Upper lobe of left lung (tissue), 6 donors: ENCODE data around the gene NPIPA7. TPM values are rescaled to one million over a fixed set of nuclear protein-coding genes. Genes with fewer than 3 reads are reported as not detected.
"Not testable (repeated sequence)": the region's sequence is repeated elsewhere in the genome, so short reads cannot be mapped to it uniquely, and the experiment has no call there.

Experiments
- ATAC-seq, 2 donors: fragments of 200-7000 bp; cut with Tn5 transposase; one replicate each; pipeline ENCODE4 v1.9.1; 2022; ENCODE audit warnings: mild to moderate bottlenecking in 2 of 2, moderate library complexity in 2 of 2; ENCODE audit not compliant: low FRiP score in 2 of 2
- DNase-seq, 2 donors: peaks; one replicate each; pipeline ENCODE4 v3.0.0-alpha.2; 2019 to 2020
- H3K27ac ChIP-seq, 4 donors: fragments of 200-600 bp; sonication (generic); one replicate each; pipeline ENCODE4 v1.5.1; 2016 to 2019
- H3K27me3 ChIP-seq, 4 donors: fragments of 200-600 bp; sonication (generic); one replicate each; pipeline ENCODE4 v1.5.1; 2017 to 2019
- H3K36me3 ChIP-seq, 4 donors: fragments of 200-600 bp; sonication (generic); one replicate each; pipeline ENCODE4 v1.5.1; 2016 to 2019
- H3K4me1 ChIP-seq, 4 donors: fragments of 200-600 bp; sonication (generic); one replicate each; pipeline ENCODE4 v1.5.1; 2018 to 2019
- H3K4me3 ChIP-seq, 4 donors: fragments of 200-600 bp; sonication (generic); one replicate each; pipeline ENCODE4 v1.5.1; 2017 to 2019; ENCODE audit warnings: mild to moderate bottlenecking in 2 of 4, moderate library complexity in 1 of 4
- H3K9me3 ChIP-seq, 4 donors: fragments of 200-600 bp; sonication (generic); one replicate each; pipeline ENCODE4 v1.5.1; 2018 to 2019
- WGBS, 2 donors: methylation state at CpG; one replicate each; pipeline ENCODE4 v1.1.5; 2017 to 2018; 5-methylcytosine and 5-hydroxymethylcytosine counted together
- small RNA-seq, 4 donors: library from RNA; depleted of rRNA; stranded (forward); fragments of <200 nt; gene quantifications; one replicate each; pipeline ENCODE3, GENCODE V24; 2016
- total RNA-seq, 6 donors: library from RNA; depleted of rRNA in 4 of 6; stranded (reverse); fragments of >200 nt in 4 of 6; gene quantifications; one replicate each; pipeline versions ENCODE4 v1.1.0 to v1.2.1, GENCODE V29; 2016 to 2021
- donor health status: DM: no; HTN: no; CAD: no; lungs with moderate emphysema.
- donor health status: DM: no; HTN: yes; CAD: no; lungs with severe emphysema.

The NPIPA7 gene
- total RNA-seq, 6 donors from 2014 or later = 1.7 to 6.4 (median 4.3) TPM; not detected in 1

- not testable (repeated sequence) for H3K9me3 ChIP-seq, DNase-seq, H3K27ac ChIP-seq, H3K4me1 ChIP-seq, H3K36me3 ChIP-seq, H3K27me3 ChIP-seq, H3K4me3 ChIP-seq, ATAC-seq
- WGBS, 2 donors = 100% methylated on average over 2 of the region's 2 CpGs; no CpG with 5 or more reads in 1 of the 2 donors
Measured at GRCh38 chr16:16441401-16441800, 62.5 kb downstream of the NPIPA7 start.

Small RNA genes lying within 50 kb of the gene (small RNA-seq; reads per million reads assigned to genes)
- gene AC138969.3 = 0 reads per million in 4 donors
- gene MIR6511A3 = 0 reads per million in 4 donors
- 0 reads per million in 4 donors for gene MIR6770-2

Other genes starting within 250 kb of the NPIPA7 start
- gene ABCC6, start 155.6 kb upstream of the NPIPA7 start, total RNA-seq = 100 to 1,000 TPM in 1 of 6 donors, 10 to 100 TPM in 5; 31.9 to 148 (median 41.8) TPM
- 10 to 100 TPM; 32.4 to 92.2 (median 49.1) TPM for gene NOMO3, start 146.6 kb upstream of the NPIPA7 start, total RNA-seq